ENCODE data around the gene KLHL11.
"Not testable (repeated sequence)": the region's sequence is repeated elsewhere in the genome, so short reads cannot be mapped to it uniquely, and the experiment has no call there.

KLHL11 gene

DNA sequence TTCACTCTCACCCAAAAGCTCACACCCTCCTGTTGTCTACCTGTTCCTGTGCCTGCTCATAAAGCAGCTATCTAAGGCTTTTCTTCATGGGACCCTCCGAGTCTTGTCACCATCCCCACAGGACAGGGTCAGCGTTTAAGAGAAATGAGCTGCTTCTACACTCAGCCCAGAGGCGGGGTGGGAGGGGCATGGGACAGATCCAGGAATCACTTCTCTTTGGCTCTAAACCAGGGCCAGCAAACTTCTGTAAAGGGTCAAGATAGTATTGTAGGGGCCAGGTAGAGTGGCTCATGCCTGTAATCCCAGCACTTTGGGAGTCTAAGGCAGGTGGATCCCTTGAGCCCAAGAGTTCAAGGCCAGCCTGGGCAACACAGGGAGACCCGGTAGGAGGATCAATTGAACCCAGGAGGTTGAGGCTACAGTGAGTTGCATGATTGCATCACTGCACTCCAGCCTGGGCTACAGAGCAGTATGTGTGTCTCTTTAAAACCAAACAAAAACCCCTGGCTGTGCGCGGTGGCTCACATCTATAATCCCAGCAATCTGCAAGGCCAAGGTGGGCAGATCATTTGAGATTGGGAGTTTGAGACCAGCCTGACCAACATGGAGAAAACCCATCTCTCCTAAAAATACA is 23.2 kb upstream of the KLHL11 start:
- DNase-seq (ENCODE audit: low read depth): no peak
- H3K4me3 ChIP-seq (ENCODE audit: low read length): no peak overlapping the region
- TF ChIP-seq, protein P1, sequence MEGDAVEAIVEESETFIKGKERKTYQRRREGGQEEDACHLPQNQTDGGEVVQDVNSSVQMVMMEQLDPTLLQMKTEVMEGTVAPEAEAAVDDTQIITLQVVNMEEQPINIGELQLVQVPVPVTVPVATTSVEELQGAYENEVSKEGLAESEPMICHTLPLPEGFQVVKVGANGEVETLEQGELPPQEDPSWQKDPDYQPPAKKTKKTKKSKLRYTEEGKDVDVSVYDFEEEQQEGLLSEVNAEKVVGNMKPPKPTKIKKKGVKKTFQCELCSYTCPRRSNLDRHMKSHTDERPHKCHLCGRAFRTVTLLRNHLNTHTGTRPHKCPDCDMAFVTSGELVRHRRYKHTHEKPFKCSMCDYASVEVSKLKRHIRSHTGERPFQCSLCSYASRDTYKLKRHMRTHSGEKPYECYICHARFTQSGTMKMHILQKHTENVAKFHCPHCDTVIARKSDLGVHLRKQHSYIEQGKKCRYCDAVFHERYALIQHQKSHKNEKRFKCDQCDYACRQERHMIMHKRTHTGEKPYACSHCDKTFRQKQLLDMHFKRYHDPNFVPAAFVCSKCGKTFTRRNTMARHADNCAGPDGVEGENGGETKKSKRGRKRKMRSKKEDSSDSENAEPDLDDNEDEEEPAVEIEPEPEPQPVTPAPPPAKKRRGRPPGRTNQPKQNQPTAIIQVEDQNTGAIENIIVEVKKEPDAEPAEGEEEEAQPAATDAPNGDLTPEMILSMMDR (conservative IDR thresholded peaks at IDR 0.05; ENCODE audit: low read length): no peak

DNA sequence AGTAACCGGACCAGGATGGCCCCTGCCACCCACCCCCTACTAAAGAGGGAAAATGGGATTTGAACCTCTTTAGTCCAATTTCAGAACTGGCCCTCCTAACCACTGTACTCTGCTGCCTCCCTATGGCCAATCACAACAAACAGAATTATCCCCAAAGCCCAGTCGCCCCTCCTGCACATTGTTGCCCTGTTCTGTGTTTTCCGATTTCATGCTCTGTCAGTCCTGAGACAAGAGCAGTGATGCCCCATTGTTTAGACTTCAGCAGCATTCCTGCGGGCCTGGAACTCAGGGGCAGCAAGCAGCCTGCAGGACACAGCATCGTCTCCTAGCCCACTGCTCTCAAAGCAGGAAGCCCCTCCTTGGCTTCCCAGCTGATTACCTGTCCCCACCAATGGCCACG is 20.5 kb upstream of the KLHL11 start:
- TF ChIP-seq, protein P1 (conservative IDR thresholded peaks at IDR 0.05; ENCODE audit: low read length): peak; percentile 25
- DNase-seq (ENCODE audit: low read depth): no peak
- H3K4me3 ChIP-seq (ENCODE audit: low read length): no peak overlapping the region

DNA sequence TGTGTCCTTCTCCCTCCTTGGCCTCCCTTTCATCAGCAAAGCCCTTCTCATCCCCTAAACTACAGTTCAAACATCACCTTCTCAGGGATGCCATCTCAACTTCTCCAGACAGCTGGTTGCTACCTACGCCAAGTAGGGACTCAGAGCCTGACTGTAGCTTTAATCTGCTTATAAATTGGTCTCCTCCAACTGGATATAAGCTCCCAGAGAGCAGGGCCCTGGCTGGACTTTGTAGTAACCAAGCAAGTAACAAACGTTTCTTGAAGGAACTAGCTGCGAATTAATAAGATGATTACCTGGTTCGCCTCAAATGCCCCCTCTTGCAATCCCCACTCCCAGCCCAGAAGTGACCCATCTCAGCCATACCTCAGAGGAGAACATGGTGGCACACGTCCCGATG is 17.5 kb upstream of the KLHL11 start:
- TF ChIP-seq, protein P1 (conservative IDR thresholded peaks at IDR 0.05; ENCODE audit: low read length): no peak
- no peak for DNase-seq (ENCODE audit: low read depth)
- H3K4me3 ChIP-seq (ENCODE audit: low read length): no peak overlapping the region

DNA sequence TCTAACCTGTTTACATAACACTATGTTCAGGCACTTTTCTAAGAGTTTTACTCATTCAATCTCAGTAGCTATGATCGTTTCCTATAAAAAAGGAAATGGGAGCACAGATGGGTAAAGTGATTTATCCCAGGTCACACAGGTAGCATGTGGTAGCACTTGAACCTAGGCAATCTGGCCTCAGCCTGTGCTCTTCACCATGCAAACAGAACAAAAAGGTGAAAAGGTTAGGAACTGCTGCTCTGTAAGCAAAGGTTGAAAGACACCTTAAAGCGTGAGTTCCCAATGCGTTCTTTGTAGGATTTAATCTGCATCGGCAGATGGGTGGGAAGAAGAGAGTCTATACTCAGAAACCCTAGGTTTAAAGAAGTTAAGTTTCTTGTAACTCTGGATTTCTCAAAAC is 14.9 kb upstream of the KLHL11 start:
- DNase-seq (ENCODE audit: low read depth): no peak
- TF ChIP-seq, protein P1 (conservative IDR thresholded peaks at IDR 0.05; ENCODE audit: low read length): no peak
- no peak overlapping the region for H3K4me3 ChIP-seq (ENCODE audit: low read length)

DNA sequence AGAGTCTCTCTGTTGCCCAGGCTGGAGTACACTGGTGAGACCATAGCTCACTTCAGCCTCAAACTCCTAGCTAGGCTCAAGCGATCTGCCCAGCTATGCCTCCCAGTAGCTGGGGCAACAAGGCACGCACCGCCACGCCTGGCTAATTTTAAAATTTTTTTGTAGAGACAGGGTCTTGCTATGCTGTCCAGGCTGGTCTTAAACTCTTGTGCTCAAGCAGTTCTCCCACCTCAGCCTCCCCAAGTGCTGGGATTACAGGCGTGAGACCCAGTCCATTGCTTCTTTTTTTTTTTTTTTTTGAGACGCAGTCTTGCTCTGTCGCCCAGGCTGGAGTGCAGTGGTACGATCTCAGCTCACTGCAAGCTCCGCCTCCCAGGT is 9.1 kb upstream of the KLHL11 start:
- DNase-seq (ENCODE audit: low read depth); H3K4me3 ChIP-seq (ENCODE audit: low read length): not testable (repeated sequence)

DNA sequence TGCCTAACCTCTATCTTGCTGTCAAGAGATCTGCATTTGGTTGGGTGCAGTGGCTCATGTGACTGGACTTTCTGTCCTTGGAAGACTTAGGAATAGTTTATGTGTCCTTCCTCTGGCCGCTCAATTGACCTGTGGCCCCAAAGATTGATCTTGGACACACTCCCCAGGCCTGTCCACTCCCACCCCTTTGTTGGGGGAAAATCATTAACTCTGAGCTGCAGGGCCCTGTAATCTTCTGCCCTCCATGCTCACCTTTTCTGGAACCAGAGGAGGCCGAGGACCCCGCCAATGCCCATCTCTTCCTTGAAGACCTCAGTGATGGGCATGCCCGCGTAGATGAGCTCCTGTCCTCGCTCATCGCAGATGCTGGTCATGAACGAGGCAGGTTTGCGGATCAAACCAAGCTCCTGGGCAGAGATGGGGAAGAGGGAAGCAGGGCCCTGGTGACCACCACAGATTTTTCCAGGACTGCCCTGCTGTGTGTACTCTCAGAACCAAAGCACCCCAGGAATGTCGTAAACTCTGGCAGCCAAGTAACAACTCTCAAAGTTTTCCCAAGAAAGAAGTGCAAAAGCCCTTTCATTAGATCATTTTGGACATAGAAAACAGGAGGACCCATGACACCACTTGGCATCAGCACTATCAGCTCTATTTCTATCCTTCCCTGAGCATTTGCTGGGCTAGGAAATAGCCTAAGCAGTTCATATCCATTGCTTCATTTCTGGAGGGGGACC is 8.5 kb upstream of the KLHL11 start:
- no peak overlapping the region for H3K4me3 ChIP-seq (ENCODE audit: low read length)
- TF ChIP-seq, protein P1 (conservative IDR thresholded peaks at IDR 0.05; ENCODE audit: low read length): no peak
- peak; percentile 8 for DNase-seq (ENCODE audit: low read depth)

DNA sequence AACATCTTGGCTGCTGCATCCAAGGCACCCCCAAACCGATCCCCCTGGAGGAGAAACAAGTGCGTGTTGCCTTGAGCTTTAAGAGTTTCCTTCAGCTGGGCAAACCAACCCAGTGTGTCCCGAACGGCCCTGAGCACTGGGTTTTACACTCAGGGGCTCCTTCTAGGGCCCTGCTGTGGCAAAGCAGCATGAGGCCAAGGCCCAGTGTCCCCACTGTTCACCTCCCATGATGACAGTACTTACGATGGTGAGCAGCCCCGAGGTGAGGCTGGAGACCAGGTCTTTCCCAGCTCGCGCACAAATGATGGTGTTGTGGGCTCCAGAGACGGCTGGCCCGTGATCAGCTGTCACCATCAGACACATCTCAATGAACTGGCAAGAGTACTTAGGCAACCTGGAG is 6.6 kb upstream of the KLHL11 start:
- H3K4me3 ChIP-seq (ENCODE audit: low read length): no peak overlapping the region
- DNase-seq (ENCODE audit: low read depth): no peak
- TF ChIP-seq, protein P1 (conservative IDR thresholded peaks at IDR 0.05; ENCODE audit: low read length): no peak

All from AG10803 (cell line).